ENCODE data around the gene ANO10.
"Not testable (repeated sequence)": the region's sequence is repeated elsewhere in the genome, so short reads cannot be mapped to it uniquely, and the experiment has no call there.

Gene ANO10

DNA sequence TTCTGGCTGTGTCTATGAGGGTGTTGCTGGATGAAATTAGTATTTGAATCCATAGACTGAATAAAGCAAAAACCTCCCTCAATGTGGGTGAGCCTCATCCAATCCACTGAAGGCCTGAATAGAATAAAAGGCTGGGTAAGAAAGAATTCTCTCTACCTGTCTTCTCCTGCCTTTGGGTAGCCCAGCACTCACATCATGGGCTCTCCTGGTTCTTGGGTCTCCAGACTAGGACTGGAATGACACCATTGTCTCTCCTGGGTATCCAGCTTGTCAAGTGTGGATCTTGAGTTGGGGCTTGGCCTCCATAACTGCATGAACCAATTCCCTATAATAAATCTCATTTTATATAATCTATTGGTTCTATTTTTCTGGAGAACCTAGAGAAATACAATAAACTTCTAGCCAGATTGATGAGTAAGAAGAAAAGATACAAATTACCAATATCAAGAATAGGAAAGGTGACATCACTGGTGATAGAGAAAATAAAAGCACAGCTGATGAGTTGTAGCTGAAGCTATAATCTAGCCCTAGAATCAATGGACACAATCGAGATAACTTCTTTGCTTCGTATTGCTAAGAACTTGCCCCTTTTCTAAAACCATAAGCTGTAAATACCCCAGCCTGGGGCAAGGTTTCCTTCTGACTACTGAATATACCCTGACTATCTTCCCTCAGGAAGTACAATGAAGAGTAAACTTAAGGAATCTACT is 106.4 kb downstream of the ANO10 start:
- no peak for DNase-seq

DNA sequence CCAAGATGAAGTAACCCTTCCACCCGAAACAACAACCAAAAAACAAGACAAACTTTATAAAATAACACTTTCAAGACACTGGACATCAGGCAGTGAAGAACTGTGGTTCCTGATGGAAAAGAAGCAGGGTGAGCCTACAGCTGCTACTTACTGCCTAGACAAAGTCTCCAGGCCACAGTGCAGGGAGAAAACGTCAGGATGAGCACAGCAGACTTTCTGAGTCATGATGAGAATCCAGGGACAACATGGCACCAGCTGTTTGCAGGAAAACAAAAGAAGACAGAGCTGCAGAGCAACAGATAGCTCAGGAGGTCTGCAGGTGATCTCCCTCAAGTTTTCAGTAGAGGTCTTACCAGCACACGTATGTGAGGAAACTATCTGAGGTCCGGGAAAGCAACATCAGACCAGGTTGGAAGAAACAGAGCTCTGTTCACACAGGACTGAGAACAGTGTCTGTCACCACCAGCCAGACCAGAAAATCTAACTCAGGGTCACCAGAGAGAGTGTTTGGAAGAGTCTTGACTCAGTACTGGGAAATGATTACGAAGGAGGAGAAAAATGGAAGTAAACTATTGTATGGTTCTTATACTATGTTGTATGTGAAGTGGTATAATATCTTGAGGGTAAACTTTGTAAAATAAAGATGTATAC is 108.9 kb downstream of the ANO10 start:
- no peak for DNase-seq

DNA sequence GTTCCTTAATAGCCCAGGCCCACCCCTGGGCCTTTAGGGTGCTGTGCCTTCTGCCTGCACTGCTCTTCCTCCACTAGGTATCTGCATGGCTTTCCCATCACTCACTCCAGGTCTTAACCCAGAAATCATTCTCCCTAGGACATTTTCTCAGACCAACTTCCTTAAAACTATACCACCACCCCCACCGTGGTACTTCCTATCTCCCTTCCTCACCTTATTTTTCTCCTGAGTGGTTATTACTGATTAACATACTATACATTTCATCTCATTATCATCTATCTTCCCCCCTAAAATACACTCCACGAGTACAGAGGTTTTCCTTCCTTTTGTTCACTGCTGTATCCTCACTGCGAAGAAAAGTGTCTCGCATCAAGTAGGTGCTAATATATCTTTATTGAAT is 115.2 kb downstream of the ANO10 start:
- DNase-seq = no peak

DNA sequence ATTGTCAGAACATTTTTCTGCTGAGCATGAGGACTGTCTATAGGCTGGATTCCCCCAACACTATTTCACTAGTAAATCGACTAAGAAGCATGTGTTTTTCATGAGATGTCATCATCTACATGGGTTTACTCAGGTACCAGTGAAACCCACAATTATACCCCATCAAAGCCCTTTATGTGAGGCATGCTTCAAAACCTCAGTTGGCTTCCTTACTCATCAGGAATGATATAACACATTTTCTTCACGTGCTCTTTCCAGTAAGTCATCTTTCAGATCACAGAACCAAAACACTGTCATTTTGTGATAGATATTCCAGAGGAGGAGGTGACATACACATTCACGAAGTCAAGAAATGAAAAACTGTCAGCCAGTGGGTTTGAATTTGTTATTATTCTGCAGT is 116.5 kb downstream of the ANO10 start:
- no peak for DNase-seq

- DNase-seq = no peak
Observed at GRCh38 chr3:43503067-43503728, 118.6 kb downstream of the ANO10 start.

GRCh38 chr3:43499256-43499655 is 122.6 kb downstream of the ANO10 start:
- no peak for DNase-seq

DNA sequence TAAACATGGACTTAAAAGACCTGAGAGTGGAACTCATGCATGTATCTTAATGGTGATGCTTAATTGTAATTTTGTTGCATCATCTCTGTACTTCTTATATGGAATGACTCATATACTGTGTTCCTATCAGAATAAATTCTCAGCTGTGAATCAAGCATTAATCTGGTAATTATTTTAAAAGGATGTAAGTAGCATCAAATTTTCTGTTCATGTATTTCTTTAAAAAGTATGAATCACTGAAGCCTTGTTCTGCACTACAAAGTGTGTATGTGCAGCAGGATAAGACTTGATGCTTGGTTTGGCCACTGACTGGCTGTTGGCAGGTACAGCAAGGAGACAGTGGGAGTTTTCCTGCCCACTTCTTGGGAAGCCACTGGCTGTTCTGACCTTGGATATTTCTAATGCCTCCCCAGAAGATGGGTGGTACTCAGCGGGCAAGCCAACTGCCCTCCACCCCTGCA is 123.9 kb downstream of the ANO10 start:
- no peak for DNase-seq

- no peak for DNase-seq
Observed at GRCh38 chr3:43497422-43497821, 124.4 kb downstream of the ANO10 start.

DNA sequence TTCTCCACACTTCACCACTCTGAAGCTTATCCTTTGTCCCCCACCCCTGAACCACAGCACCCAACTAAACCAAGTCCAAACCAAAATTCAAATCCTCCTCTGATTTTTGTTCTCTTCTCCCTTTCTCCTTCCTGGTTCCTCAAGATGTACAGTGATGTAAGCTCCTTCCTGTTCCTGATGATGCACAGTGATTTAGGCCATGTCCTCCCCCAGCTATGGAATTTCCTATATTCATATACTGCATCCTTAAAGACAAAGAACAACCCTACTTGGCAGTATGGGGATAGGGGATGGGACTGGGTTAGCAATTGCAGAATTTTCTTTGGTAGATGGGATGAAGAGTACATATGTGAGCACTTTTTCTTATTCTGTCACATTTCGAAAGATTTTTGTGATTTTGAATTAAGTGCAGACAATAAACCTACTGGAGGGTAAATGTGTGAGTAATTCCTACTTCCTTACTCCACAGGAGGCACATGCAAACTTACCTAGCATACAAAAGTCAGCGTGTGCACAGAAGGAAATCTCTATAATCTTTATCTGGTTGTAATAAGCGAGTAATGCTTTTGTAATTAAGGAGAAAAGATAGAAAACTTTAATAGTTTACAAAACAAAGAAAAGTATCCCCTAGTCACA is 125.0 kb downstream of the ANO10 start:
- DNase-seq = no peak

GRCh38 chr3:43492932-43493331 is 128.9 kb downstream of the ANO10 start:
- not testable (repeated sequence) for DNase-seq

DNA sequence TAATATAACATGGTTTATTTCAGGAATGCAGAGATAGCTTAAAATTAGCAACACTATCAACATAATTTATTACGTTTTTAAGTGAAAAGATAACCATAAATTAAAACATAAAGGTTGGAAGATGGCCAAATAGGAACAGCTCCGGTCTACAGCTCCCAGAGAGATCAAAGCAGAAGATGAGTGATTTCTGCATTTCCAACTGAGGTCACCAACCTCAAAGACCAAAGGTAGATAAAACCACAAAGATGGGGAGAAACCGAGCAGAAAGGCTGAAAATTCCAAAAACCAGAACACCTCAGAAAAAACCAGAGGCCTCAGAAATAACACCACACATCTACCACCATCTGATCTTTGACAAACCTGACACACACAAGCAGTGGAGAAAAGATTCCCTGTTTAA is 130.0 kb downstream of the ANO10 start:
- not testable (repeated sequence) for DNase-seq

DNA sequence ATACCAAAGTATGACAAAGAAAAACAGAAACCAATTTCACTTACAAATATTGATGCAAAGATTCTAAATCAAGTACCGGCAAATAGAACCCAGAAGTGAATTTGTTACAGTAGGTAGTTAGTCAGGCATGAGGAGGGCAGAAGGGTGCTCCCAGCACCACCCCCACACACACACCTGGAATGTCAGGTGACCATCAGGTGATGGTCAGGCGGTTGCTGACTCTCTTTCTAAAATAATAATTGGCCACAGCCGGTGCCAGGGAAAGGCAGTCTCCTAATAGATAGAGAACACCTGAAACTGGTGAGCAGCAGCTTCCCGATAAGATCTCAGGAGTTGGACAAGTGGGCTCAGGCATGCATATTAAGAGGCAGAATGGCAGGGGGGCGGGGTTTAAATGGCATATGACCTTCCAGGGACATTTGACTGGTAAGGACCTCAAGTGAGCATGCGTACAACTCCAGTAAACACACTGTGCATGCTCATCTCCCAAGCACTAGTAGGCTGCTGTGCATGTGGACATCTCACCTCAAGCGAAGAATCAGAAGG is 131.1 kb downstream of the ANO10 start:
- no peak for DNase-seq

GRCh38 chr3:43489930-43490329 is 131.9 kb downstream of the ANO10 start:
- no peak for DNase-seq

GRCh38 chr3:43485931-43486330 is 135.9 kb downstream of the ANO10 start:
- DNase-seq = no peak

DNA sequence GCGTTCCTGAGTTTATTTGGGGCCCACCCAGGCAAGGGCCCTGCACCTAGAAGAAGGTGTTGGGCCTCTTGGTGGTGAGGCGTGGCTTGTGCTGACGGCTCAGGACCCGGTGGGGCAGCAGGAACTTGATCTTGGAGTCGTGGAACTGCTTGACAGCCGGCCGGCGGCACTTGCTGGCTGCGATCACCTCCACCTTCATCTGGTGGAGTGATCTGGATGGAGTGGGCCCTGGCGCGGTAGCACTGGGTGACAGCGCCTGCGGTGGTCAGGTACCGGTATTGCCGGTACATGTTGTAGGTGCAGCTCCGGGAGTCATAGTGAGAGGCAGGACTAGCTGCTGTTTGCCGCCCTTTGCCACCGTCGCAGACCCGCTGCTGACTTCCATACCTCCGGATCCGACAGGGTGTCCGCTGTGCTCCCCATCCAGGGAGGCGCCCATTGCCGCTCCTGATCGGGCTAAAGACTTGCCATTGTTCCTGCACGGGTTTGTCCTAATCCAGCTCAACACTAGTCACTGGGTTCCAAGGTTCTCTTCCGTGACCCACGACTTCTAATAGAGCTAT is 136.8 kb downstream of the ANO10 start:
- no peak for DNase-seq

DNA sequence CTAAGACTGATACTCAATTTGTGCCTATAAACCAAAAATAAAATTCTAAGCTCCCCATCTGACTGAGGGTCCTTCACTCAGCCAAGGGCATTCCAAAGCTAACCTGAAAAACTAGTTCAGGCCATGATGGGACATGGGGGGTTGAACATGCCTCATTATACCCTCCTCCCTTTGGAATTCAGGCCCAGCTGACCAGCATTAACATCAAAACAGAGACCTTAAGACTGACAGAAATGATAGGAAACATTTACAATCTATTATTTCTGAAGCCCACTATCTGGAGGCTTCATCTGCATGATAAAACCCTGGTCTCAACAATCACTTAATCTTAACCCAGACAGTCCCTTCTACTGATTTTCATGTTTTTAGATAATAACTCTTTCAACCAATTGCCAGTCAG is 140.4 kb downstream of the ANO10 start:
- no peak for DNase-seq

DNA sequence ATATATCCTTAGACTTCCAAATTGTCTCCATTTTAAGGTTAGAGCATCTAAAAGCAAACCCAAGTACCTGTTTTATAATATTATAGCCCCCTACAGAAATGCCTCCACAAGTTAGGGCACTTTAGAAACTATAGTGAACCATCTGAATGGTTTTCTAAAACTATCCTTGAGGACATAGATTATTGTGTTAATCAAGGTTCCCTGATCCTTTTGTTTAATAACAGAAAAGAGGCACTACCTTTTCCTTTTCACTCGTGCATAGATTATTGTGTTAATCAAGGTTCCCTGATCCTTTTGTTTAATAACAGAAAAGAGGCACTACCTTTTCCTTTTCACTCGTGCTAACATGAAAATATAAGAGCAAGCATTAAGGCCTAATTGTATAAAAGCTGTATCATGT is 143.0 kb downstream of the ANO10 start:
- DNase-seq = not testable (repeated sequence)

DNA sequence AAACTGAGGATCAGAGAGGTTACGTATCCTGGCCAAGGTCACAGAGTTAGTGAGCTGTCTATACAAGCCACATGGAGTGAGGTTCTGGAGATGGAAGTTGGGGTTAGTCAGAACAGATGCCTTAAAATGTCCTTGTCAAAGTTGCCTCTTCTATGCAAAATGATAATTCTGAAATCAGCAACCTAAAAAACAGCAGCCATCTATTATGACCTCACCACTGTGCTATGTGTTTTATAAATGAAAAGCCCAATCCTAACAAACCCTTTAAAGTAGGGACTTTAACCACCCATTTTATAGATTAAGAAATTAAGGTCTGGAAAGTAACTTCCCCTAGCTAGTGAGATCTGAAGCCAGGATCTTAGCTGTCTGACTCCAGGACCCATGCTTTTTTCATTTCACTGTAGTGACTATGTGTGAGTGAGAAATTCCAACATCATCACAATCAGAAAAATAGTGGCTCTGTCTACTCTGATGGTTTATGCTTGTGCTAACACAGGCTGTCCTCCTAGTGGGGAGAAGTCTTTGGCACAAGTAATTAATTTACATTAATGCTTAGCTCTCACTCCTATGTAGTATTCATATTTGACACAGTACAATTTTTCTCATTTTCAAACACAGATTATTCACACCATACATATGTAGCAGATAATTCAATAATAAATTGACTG is 143.6 kb downstream of the ANO10 start:
- DNase-seq = no peak

GRCh38 chr3:43477600-43477999 is 144.2 kb downstream of the ANO10 start:
- peak; percentile 47 to 55 for DNase-seq

GRCh38 chr3:43473737-43474136 is 148.1 kb downstream of the ANO10 start:
- DNase-seq = no peak

- no peak for DNase-seq
Observed at GRCh38 chr3:43473244-43473643, 148.6 kb downstream of the ANO10 start.

- no peak for DNase-seq
Observed at GRCh38 chr3:43468133-43468532, 153.7 kb downstream of the ANO10 start.
